RWPE1 (cell line): ENCODE data around the gene SZT2.

Source experiments
- CTCF ChIA-PET: fragments of 350-600 bp; sonication (Branson Sonifier 250); formaldehyde crosslinking; extraction: SDS; loops from one replicate; lab custom pipeline; 2021; lab: Yijun Ruan, JAX
- POLR2A ChIA-PET: fragments of 400-600 bp; formaldehyde crosslinking; extraction: SDS; loops from one replicate; lab custom pipeline; 2020; ENCODE audit warnings: antibody characterized with exemption; ENCODE audit not compliant: low non-redundant PET; lab: Yijun Ruan, JAX
- DNase-seq: peaks from one replicate; pipeline ENCODE4 v3.0.0; 2012; ENCODE audit warnings: low spot score
- H3K27ac ChIP-seq: fragments of 450-650 bp; 2 replicates; pipeline ENCODE4 v1.5.1; 2017
- CTCF ChIP-seq: fragments of 450-650 bp; conservative IDR thresholded peaks from 2 replicates; pipeline ENCODE4 v1.5.1; 2017; ENCODE audit warnings: low read depth, mild to moderate bottlenecking

SZT2 gene

GRCh38 chr1:43414634-43415223 is 25.0 kb downstream of the SZT2 start:
- peak; percentile 38 for DNase-seq
- CTCF ChIA-PET, result interaction anchor here (0.6 to 1.6 kb wide), 9 partner anchors 14 to 342 kb away, joined by 3 to 18 read pairs (median 3); no protein-coding TSS in a partner anchor
- peak; percentile 54 for TF ChIP-seq CTCF
- no peak overlapping the region for H3K27ac ChIP-seq
- POLR2A ChIA-PET, result no interaction called here

GRCh38 chr1:43415901-43416300 is 26.2 kb downstream of the SZT2 start:
- DNase-seq, result no peak
- peak overlapping the region; percentile 21; the same call in 1 of the 2 replicates for H3K27ac ChIP-seq
- CTCF ChIA-PET, result interaction anchor here (0.7 to 1.1 kb wide), 2 partner anchors 67 to 184 kb away, joined by 3 read pairs; no protein-coding TSS in a partner anchor
- POLR2A ChIA-PET, result no interaction called here
- TF ChIP-seq CTCF, result no peak

- DNase-seq, result no peak
- TF ChIP-seq CTCF, result no peak
- ChIA-PET CTCF (interaction anchor here (0.6 kb wide), 1 partner anchor 204 kb away, joined by 4 read pairs; no protein-coding TSS in a partner anchor), POLR2A (no interaction called here)
- H3K27ac ChIP-seq, result no peak overlapping the region
Measured at GRCh38 chr1:43418858-43419257, 29.2 kb downstream of the SZT2 start.

DNA sequence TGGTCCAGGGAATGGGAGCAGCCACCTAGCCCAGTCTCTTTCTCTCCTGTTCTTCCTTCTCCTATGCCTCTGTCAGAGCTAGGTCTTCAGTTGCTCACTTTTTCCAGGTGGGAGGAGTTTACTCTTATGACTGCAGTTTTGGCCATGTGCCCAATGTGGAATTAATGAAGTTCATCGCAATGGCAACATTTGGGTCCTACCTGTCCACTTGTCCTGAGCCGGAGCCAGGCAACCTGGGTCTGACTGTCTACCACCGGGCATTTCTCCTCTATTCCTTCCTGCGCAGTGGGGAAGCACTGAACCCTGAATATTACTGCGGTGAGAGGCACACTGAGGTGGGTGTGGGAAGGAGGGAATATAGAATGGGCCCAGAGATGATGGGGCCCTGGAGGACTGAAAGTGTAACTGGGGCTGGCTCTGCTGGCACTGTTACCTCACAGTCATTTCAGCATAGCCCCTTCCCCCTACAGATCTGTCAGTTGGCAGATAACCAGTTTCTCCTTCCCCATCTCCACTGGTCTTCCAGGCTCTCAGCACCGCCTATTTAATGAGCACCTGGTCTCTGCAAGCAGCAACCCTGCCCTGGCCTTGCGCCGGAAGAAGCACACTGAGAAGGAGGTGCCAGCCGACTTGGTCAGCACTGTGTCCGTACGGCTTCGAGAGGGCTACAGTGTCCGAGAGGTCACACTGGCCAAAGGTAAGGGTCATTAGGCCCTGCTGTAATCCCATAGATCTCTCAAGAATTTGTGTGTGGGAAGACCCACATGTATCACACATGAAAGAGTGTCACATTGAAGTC is 30.1 kb downstream of the SZT2 start:
- DNase-seq, result no peak
- H3K27ac ChIP-seq, result no peak overlapping the region
- ChIA-PET POLR2A (no interaction called here), CTCF (no interaction called here)
- no peak for TF ChIP-seq CTCF

DNA sequence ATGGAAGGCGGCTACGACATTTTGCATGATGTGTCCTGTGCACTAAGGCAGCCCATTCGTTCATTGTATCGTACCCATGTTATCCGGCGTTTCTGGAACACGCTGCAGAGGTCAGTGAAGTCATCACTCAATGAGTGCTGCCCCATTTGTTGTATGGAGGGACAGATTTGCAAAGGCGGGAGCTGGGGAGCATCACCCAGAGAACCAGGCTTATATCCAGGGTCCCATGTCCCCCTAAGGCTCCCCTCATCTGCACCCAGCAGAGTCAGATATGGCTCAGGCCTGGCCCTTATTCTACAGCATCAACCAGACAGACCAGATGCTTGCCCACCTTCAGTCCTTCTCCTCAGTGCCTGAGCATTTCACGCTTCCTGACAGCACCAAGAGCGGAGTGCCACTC is 31.2 kb downstream of the SZT2 start:
- CTCF ChIA-PET, result interaction anchor here (0.7 kb wide), 1 partner anchor 320 kb away, joined by 3 read pairs; no protein-coding TSS in a partner anchor
- POLR2A ChIA-PET, result no interaction called here
- no peak for DNase-seq
- H3K27ac ChIP-seq, result peak overlapping the region; percentile 80; the same call in 1 of the 2 replicates
- no peak for TF ChIP-seq CTCF

GRCh38 chr1:43421396-43421795 is 31.7 kb downstream of the SZT2 start:
- no peak for DNase-seq
- ChIA-PET CTCF (interaction anchor here (0.7 kb wide), 1 partner anchor 320 kb away, joined by 3 read pairs; no protein-coding TSS in a partner anchor), POLR2A (no interaction called here)
- no peak for TF ChIP-seq CTCF
- peak overlapping the region; percentile 80 for H3K27ac ChIP-seq
